ENCODE data around the gene RNF114. TPM values are rescaled to one million over a fixed set of nuclear protein-coding genes. Genes with fewer than 3 reads are reported as not detected.

Gene RNF114
- total and polyA plus RNA-seq, 2 donors from 2014 or later, result 70.7 to 89.2 TPM

- DNase-seq (no peak), FAIRE-seq (no peak)
- no peak overlapping the region for H3K9ac ChIP-seq (ENCODE audit: low read length in 3 of 3)
- intact Hi-C loops (cut with DNase I), result no loop called here
- H3K36me3 ChIP-seq (ENCODE audit: control insufficient read depth in 2 of 3, insufficient read depth in 3 of 3, low read length in 3 of 3), result peaks cover 2 to 36% (median 20%) of the 10 kb centered on the region in 3 donors
- no peaks in the 10 kb centered on the region for H3K27me3 ChIP-seq (ENCODE audit: control insufficient read depth, insufficient read depth, low read length)
- peaks cover 0 to 25% (median 3%) of the 10 kb centered on the region in 3 donors for H3K4me1 ChIP-seq (ENCODE audit: control insufficient read depth in 2 of 3, insufficient read depth in 2 of 3, low read depth in 1 of 3, low read length in 3 of 3)
- no peak for TF ChIP-seq CTCF (IDR thresholded peaks at IDR 0.05; ENCODE audit: borderline replicate concordance, extremely low read depth, insufficient read depth)
- H3K27ac ChIP-seq (ENCODE audit: low read depth in 2 of 2, low read length in 2 of 2), result no peak overlapping the region
- H3K4me3 ChIP-seq (ENCODE audit: low read length in 3 of 3), result no peak overlapping the region
- H3K9me3 ChIP-seq (ENCODE audit: control insufficient read depth in 2 of 3, insufficient read depth in 1 of 3, low read length in 3 of 3), result no peaks in the 10 kb centered on the region
Observed at GRCh38 chr20:49942303-49942702, 6.1 kb downstream of the RNF114 start.

GRCh38 chr20:49942942-49943341 is 6.7 kb downstream of the RNF114 start:
- no peak for TF ChIP-seq CTCF (IDR thresholded peaks at IDR 0.05; ENCODE audit: borderline replicate concordance, extremely low read depth, insufficient read depth)
- no peaks in the 10 kb centered on the region for H3K27me3 ChIP-seq (ENCODE audit: control insufficient read depth, insufficient read depth, low read length)
- DNase-seq, result no peak
- peaks cover 0 to 19% (median 3%) of the 10 kb centered on the region in 3 donors for H3K4me1 ChIP-seq (ENCODE audit: control insufficient read depth in 2 of 3, insufficient read depth in 2 of 3, low read depth in 1 of 3, low read length in 3 of 3)
- no peak for FAIRE-seq
- no peak overlapping the region for H3K9ac ChIP-seq (ENCODE audit: low read length in 3 of 3)
- peaks cover 2 to 39% (median 23%) of the 10 kb centered on the region in 3 donors for H3K36me3 ChIP-seq (ENCODE audit: control insufficient read depth in 2 of 3, insufficient read depth in 3 of 3, low read length in 3 of 3)
- no peak overlapping the region for H3K4me3 ChIP-seq (ENCODE audit: low read length in 3 of 3)
- H3K27ac ChIP-seq (ENCODE audit: low read depth in 2 of 2, low read length in 2 of 2), result no peak overlapping the region
- intact Hi-C loops (cut with DNase I), result no loop called here
- H3K9me3 ChIP-seq (ENCODE audit: control insufficient read depth in 2 of 3, insufficient read depth in 1 of 3, low read length in 3 of 3), result no peaks in the 10 kb centered on the region

GRCh38 chr20:49945306-49945700 is 9.1 kb downstream of the RNF114 start:
- intact Hi-C loops (cut with DNase I), result no loop called here
- no peaks in the 10 kb centered on the region for H3K27me3 ChIP-seq (ENCODE audit: control insufficient read depth, insufficient read depth, low read length)
- no peaks in the 10 kb centered on the region for H3K9me3 ChIP-seq (ENCODE audit: control insufficient read depth in 2 of 3, insufficient read depth in 1 of 3, low read length in 3 of 3)
- no peak overlapping the region for H3K9ac ChIP-seq (ENCODE audit: low read length in 3 of 3)
- peaks cover 0 to 3% (median 0%) of the 10 kb centered on the region in 3 donors for H3K4me1 ChIP-seq (ENCODE audit: control insufficient read depth in 2 of 3, insufficient read depth in 2 of 3, low read depth in 1 of 3, low read length in 3 of 3)
- FAIRE-seq (no peak), DNase-seq (no peak)
- peaks cover 2 to 53% (median 37%) of the 10 kb centered on the region in 3 donors for H3K36me3 ChIP-seq (ENCODE audit: control insufficient read depth in 2 of 3, insufficient read depth in 3 of 3, low read length in 3 of 3)
- peak overlapping the region in 1 of 2 donors; percentile 11 for H3K27ac ChIP-seq (ENCODE audit: low read depth in 2 of 2, low read length in 2 of 2)
- TF ChIP-seq CTCF (IDR thresholded peaks at IDR 0.05; ENCODE audit: borderline replicate concordance, extremely low read depth, insufficient read depth), result no peak
- H3K4me3 ChIP-seq (ENCODE audit: low read length in 3 of 3), result no peak overlapping the region
